ENCODE measurements around the gene FUT8. TPM values are rescaled to one million over a fixed set of nuclear protein-coding genes. Genes with fewer than 3 reads are reported as not detected.
"Not testable (repeated sequence)": the region's sequence is repeated elsewhere in the genome, so short reads cannot be mapped to it uniquely, and the experiment has no call there.

Gene FUT8
- total RNA-seq, 1 donor from 2014 or later, result 117 TPM

DNA sequence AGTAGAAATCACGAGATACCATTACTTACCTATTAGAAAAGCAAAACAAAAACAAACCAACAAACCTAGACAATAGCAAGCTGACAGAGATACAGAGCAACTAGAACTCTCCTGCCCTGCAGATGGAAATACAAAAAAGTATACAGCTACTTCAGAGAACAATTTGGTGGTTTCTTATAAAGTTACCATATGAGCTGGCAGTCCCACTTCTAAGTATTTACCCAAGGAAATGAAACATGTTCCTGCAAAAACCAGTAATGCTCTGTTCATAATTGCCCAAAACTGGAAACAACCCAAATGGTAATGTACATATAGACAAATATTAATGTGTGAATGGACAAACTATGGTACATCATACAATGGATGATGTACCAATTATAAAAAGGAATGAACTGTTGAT, 31.7 kb downstream of the FUT8 start:
- intact Hi-C loops (cut with micrococcal nuclease), result no loop called here

DNA sequence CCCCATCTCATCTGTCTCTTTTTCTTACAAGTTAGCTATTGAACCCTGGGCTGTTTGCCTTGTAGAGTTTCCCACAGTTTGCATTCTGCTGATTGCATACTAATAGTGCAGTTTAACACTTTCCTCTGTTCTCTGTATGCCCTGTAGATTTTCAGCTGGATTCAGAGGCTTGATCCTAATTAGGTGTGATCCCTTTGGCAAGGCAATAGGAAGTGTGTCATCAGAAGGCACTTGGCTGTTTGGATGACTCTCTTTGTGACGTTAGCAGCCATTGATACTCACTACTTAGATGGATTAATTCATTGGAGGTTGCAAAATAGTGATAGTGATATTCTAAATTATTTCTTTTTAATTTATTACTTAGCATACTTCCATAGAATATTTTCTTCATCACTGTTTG, 33.6 kb downstream of the FUT8 start:
- intact Hi-C loops (cut with micrococcal nuclease), result no loop called here

DNA sequence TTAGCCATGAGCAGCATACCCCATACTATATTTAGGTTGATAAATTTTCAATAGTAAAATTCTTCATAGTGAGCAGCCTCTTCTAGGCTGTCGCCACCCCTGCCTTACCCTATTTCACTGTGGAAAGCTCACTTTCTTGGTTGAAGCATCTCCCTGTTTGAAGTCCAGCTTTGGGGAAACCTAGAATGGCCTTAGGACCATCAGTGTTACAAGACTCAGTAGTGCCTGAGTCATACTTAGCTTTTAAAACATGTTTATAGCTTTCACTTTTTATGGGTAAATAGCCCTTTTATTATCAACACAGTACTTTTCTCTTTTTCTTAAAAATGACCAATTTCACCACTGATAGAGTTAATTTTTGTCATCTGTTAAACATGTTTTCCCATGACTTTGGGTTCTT, 37.1 kb downstream of the FUT8 start:
- intact Hi-C loops (cut with micrococcal nuclease), result no loop called here

DNA sequence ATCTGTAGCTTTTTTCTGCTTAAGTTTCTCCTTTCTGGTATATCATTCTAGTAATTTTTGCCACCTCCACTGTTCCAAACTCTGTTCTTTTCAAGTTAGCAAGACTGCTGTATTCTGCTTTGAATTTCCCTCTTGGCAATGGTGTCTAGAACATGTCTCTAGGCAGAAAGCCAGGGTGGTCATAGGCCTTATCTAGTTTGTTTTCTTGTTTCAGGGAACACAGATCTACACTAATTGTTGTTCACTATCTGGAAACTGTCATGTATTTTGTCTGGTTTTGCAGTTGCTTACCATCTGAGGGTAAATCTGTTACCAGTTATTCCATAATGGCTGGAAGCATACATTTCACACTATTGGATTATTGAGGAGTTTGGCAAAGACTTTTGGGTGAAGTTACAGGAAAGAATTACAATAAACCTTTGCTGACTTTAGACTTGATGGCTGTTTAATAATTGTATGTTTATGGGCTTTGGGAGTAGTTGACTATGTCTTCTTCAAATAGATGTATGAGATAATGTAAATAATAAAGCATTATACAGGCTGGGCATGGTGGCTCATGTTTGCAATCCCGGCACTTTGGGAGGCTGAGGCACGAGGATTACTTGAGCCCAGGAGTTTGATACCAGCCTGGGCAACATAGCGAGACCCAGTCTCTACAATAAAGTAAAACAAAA, 41.4 kb downstream of the FUT8 start:
- intact Hi-C loops (cut with micrococcal nuclease), result no loop called here

DNA sequence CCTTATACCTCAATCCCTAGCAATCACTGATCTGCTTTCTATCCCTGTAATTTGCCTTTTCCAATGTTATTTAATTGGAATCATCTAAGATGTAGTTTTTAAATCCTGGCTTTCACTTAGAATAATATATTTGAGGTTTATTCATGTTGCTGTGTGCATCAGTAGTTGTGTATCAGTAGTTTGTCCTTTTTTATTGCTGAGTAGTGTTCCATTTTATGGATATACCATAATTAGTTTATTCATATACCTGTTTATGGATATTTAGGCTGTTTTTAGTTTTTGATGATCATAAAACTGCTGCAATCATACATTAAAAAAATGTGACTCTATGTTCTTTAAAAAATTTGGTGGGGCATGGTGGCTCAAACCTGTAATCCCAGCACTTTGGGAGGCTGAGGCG, 43.7 kb downstream of the FUT8 start:
- intact Hi-C loops (cut with micrococcal nuclease), result no loop called here

DNA sequence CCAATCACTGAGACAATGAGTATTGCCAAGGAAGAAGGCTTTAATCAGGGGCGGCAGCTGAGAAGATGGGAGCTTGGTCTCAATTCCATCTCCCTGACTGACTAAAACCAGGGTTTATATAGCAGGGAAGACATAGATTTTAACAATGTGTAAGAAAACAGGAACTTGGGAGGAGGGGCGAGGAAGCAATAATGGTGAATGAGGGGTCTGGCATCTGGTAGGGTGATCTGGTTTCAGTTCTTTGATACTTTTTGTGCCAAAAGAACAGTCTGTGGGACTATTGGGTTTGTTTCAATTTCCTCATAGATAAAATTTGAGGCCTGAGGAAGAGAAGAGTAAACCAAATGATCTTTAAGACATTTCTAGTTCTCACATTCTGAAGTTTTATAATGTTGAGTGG, 49.2 kb downstream of the FUT8 start:
- intact Hi-C loops (cut with micrococcal nuclease), result no loop called here

DNA sequence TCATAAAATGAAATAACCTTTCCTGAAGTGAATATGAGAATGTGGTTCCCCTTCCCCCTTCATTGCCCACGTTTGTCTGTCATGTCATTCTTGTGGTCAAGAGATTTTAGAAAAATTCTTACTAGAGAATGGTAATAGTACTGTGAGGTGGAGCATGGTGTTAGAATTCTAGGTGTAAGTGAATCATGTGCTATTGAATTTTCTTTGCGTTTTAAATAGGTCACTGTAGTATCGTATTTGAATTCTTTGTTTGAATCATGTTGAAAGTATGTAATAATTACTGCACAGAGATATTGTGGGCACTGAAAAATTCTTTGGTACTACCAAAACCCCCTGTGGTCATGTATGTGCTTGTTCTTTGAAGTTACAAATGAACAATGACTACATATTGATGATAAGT, 49.9 kb downstream of the FUT8 start:
- intact Hi-C loops (cut with micrococcal nuclease), result no loop called here

DNA sequence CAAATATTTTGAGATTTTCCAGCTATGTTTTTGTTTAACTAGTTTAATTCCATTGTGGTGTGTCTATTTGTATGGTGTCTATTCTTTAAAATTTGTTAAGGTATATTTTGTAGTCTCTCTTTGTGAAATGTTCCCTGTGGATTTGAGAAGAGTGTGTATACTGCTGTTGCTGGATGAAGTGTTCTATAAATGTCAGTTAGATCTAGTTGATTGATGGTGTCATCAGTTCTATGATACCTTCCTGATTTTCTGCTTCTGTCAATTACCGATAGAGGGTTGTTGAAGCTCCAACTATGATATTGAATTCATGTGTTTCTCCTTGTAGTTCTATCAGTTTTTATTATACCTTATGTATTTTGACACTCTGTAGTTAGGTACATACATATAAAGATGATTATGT, 53.1 kb downstream of the FUT8 start:
- intact Hi-C loops (cut with micrococcal nuclease), result no loop called here

DNA sequence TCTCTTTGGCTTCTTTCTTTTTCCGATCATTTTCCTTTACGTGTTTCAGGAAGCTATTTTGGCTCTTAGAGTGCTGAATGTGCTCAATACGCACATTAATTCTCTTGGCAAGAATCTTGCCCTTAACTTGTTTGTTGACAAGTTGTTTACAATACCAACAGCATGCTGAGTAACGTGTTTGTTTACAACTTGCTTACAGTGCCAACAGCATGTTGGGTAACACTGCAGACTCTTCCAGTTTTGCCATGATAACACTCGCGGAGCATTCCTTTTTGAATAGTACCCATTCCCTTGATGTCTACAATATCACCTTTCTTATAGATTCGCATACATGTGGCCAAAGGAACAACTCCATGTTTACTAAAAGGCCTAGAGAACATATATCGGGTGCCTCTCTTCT, 55.4 kb downstream of the FUT8 start:
- intact Hi-C loops (cut with micrococcal nuclease), result not testable (repeated sequence)

DNA sequence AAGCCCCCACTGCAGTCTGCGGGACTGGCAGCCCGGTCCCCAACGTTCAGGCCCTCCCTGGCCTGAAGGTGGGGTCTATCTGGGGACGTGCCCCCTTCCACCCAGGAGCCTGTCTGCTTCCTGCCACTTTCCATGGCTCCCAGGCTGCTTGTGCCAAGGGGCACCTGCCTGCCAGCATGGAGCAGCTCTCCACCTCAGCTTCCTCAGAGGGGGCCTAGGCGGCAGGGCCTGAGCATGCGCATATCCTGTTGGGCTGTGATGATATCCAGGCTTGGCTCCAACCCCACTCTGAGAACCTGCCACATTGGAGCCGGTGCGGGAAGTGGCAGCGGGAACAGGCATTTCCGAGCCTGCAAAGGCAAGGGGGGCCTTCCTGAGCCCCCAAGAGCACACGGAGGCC, 57.4 kb downstream of the FUT8 start:
- intact Hi-C loops (cut with micrococcal nuclease), result no loop called here

DNA sequence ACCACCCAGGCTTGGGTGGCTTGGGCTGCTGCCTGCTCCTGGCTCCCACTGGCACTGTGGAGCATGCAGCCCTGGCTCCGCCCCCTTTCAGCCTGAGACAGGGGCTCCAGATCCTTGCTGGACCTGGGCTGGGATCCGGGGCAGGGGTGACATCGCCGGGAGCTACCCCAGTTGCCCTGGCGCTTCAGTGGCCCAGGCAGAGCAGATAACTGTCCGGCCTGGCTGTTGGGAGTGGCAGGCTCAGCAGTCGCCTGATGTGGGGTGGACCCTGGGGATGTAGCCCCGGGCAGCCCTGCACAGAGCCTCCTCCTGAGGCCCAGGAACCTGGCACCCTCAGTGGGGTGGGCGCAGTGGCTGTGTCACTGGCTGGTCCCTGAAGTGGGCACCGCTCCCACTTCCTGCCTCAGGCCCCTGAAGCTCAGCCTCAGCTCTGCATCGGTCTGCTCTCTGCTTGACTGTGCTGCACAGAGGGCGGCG, 57.9 kb downstream of the FUT8 start:
- intact Hi-C loops (cut with micrococcal nuclease), result no loop called here

DNA sequence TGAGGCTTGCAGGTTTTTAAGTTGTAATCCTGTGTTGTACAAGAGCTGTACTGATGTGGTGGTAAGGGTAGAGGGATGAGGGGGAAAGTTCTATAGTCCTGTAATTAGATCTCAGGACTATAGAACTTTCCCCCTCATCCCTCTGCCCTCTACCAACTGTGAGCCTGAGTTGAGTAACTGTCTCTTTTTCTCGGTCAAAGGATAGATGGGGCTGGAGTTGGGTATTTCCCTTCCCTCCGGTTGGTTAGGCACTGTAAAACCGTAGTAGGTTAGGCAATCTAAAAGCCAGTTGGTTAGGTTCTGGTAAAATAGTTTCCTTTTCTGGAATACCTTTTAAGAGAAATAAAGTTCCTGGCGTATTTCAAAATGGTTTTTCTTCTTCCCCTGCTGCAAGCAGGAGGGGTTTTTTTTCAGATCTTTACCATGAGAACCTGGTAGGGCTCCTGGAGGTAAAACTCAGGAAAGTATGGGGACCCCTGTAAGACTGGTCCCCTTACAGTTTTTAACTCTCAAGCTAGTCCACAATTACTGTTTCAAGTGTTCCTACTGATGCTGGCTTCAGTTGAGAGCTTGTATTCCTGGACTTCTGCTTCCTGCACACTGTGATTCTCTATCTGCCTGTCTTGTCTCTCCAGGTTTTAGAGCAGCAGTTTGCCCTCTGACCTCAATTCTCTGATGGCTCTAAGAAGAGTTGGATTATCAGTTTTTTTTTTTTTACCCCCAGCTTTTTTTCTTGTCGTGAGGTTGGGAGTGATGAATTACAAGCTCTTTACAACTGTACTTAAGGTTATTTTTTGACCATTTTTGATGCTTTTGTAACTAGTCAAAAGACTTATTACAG, 58.7 kb downstream of the FUT8 start:
- intact Hi-C loops (cut with micrococcal nuclease), result no loop called here

DNA sequence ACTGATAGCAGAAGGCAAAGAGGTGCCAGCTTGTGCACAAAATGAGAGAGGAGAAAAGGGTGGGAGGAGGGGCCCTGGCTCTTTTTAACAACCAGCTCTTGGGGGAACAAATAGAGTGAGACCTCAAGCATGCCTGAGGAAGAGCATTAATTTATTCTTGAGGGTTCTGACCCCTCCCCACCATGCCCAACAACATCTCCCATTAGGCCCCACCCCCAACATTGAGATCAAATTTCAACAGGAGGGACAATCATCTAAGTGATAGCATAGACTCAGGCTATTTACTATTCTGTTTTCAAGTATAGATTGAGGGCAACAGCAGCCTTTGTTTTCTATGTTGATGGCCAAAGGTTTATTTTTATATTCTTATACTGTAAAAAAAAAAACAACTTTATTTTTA, 59.7 kb downstream of the FUT8 start:
- intact Hi-C loops (cut with micrococcal nuclease), result no loop called here

DNA sequence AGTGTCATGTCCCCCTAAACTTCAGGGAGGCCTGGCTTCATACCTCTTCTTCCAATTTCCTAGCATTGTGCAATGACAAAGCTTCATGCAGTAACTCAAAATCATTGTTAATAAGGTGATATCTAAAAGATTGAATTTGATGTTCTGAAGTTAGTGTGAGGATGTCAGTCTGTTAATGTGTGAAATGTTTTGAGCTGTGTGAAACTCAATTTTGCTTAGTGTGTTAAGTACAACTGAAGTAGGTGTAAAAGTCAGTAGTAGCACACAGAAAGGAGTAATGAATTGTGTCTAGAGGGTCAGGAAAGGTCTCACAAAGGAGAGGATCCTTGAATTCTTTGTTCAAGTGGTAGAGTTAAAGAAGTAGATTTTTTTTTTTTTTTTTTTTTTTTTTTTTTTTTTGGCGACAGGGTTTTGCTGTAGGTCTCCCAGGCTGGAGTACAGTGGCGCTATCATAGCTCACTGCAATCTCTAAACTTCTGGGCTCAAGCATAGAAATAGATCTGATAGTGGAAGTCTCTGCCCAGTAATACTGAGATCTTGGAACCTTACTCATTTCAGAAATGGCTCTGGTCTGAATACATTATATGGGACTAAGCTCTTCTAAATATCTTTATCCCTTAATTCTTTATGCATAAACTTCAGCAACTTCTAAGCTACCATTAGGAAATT, 63.9 kb downstream of the FUT8 start:
- intact Hi-C loops (cut with micrococcal nuclease), result no loop called here

DNA sequence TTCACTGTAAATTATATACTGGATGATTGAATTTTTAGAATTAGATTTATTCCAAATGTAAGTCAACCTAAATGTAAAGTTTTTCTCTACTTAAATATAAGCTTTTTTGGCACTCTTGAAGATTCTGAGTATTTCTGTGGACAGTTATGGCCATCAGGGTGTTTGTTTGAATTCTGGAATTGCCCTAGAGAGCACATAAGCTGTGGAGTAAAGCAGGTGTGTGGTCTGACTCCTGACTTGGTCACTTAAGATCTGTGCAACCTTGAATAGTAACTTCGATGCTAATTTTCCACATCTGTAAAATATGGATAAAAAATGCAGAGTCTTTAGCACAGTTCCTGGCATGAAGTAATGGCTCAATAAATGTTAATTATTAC, 64.4 kb downstream of the FUT8 start:
- intact Hi-C loops (cut with micrococcal nuclease), result no loop called here

DNA sequence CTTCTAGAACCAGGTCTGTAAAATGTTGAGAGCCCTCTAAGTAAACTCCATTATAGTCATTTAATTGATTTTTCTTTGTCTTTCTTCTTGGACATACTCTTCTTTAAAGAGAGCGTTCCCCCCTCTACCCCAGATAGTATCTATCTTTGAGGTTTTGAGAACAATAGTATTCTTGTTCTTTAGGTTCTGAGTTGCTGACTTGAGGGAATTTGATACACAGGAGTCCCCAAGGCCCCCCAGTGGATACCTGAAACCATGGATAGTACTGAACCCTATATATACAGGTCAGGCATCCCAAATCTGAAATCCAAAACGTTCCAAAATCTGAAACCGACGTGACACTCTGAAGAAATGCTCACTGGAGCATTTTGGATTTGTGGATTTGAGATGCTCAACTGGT, 65.5 kb downstream of the FUT8 start:
- intact Hi-C loops (cut with micrococcal nuclease), result no loop called here

DNA sequence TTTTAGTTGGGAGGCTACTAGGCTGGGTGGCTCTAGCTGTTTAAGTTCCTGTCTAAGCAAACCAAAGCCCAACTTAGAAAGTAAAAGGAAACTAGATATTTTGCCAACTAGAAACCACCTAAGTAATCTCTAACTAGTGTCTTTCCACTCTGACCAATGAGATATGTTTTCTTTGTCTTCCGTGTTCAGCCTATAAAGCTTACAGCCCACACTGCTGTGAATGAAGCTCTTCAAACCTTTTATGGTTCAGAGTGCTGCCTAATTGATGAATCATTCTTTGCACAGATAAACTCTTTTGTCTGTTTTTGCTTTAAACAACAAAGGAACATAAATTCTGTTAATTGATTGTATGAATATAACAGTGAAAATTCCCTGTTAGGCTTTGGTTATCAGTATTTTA, 66.1 kb downstream of the FUT8 start:
- intact Hi-C loops (cut with micrococcal nuclease), result no loop called here

DNA sequence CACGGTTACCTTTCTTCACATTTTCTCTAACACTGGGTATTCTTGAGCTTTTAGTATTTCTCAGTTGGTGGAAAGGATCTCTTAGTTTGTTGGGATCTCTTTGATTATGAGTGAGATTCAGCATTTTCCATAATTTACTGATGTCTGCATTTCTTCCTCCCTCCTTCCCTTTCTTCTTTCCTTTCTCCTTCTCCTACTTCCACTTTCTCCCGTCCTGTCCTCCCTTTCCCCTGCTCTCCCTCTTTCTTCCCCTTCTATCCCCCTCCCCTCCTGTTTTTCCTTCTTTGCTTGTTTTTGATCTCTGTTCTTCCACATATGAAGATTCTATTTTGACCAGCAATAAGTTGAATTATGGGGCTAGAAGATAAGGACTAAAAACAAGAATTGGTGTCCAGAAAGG, 66.9 kb downstream of the FUT8 start:
- intact Hi-C loops (cut with micrococcal nuclease), result no loop called here

DNA sequence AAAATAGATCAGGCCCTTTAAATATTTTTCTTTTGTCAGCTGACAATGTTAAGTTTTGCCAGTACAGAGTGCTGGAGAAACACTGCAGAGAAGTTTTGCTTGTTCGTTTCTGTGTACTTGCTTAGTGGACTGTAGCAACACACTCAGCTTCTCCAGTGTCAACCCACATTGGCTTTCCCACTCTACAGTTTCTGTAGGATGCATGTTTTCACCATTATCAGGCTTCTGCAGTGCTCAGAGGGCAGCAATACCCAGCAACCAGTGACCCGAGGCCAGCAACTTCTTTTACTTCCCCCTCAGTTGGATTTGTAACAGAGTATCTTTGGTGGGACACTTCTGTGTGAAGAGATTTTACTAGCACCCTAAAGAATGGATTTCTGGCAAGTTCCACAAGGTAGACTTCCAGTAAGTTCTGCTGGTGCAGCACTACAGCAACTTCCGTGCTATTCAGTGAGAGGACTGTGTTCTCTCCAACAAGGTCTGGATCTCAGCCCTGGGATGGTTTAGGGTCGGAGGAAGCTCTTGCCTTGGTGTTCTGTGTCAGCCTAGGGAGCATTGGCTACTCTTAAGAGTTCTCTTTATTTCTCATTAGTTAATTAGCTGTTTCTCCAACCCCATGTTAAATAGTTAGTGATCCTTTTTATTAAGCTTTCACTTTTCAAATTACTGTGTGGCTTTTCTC, 70.4 kb downstream of the FUT8 start:
- intact Hi-C loops (cut with micrococcal nuclease), result no loop called here

DNA sequence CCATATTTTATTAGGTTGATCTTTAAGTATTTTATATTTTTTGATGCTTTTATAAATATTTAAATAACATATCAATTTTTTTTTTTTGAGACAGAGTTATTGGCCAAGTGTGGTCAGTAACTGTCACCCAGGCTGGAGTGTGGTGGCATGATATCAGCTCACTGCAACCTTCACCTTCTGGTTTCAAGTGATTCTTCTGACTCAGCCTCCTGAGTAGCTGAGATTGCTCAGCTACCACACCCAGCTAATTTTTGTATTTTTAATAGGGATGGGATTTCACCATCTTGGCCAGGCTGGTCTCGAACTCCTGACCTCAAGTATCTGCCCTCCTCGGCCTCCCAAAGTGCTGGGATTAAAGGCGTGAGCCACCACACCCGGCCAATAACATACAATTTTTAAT, 71.1 kb downstream of the FUT8 start:
- intact Hi-C loops (cut with micrococcal nuclease), result no loop called here

DNA sequence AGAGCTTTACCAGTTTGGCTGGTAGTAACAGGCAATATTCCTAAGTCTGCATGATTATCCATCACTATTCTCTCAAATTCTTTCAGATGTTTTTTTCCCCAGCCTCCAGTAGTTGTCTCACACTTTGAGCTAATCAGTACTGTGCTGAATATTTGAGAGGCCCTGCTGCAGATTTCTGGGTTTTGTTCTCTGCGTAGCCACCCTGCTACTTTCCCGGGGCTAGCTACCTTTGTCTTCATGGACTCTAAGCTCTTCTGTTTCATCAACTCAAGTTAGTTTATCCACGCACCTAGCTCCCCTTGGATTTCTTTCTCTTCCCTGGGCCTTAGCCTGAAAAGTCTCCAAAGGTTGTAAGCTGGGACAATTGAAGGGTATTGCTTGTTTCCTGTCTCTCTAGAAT, 73.0 kb downstream of the FUT8 start:
- intact Hi-C loops (cut with micrococcal nuclease), result no loop called here

DNA sequence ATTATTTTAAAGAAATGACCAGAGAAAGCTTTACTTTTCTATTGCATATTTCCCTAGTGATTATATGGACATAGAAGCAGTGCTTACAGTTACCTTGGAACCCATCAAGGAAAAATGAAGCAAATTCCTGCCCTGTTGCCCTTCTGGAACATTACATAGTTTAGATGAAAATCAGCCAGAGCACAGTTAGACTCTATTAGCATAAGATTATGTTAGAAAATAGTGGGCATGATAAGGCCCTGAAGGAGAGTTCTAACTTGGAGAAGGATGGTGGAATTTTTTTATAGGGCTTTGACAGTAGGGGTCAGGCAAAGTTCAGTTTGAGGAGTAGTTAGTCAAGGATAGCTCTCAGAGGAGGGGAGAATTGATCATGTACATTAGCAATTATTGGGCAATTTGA, 74.3 kb downstream of the FUT8 start:
- intact Hi-C loops (cut with micrococcal nuclease), result no loop called here
